Measurements from ENCODE around the gene LEFTY2. TPM values are rescaled to one million over a fixed set of nuclear protein-coding genes. Genes with fewer than 3 reads are reported as not detected.

The LEFTY2 gene
- polyA plus RNA-seq, 3 donors = not detected

DNA sequence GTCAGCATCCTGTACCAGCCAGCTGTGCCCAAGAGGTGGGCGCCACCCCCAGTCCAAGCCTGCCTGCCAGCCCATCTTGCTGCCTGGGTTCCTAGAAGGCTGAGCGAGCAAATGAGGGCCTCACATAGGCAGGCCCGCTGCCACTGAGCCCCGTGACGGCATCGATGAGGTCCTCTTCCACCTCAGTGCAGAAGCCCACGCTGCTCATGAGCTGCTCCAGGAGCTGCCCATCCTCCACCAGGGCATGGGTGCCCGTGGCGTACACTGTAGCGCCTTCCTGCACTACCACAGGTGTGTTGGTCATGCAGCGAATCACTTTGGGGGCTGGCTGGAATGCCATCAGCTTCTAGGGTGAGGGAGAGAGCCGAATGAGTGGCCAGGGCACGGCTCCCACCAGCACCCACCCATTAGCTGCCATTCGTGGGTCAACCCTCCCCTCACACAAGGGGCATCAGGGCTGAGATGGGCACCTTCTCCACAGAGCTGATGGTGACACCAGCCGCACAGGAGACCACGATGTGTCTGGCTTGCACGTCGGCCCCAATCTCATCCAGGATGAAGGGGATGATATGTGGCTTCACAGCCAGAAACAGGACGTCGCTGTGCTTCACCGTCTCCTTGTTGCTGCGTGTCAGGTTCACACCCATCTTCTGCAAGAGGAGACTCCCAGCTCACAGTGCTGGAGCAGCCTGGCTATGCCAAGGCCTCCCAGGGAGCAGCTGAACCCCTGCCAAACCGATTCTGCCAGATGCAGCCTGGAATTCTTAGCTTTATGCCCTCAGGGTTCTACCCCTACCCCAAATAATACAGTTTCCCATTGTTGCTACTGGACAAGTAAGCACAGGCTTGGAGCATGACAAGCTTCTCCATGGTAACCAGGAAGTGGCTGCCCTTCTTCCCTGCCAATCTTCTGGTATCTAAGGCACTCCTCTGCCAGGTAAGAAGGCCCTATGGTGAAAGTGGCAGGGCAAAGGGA lies 19.0 kb downstream of the LEFTY2 start:
- no peak overlapping the region for H3K4me2 ChIP-seq (replicated peaks; ENCODE audit: extremely low read depth, low read length, poor library complexity, severe bottlenecking)
- no peak overlapping the region for H3K9ac ChIP-seq (ENCODE audit: insufficient read depth, low read length, poor library complexity, severe bottlenecking)
- H3K36me3 ChIP-seq (replicated peaks in 1 of 2; ENCODE audit: control insufficient read depth in 1 of 2, insufficient read depth in 2 of 2, low read length in 2 of 2) = peaks cover 32 to 55% of the 10 kb centered on the region in 2 donors
- H3K9me3 ChIP-seq (replicated peaks in 1 of 2; ENCODE audit: control insufficient read depth in 1 of 2, insufficient read depth in 1 of 2, low read length in 2 of 2) = no peaks in the 10 kb centered on the region
- no peak overlapping the region for H2AFZ ChIP-seq (ENCODE audit: insufficient read depth, low read depth, low read length, poor library complexity, severe bottlenecking)
- Mint-ChIP-seq H3K27me3 (ENCODE audit: low read depth in 3 of 3) (peaks cover 0 to under 1% (median 0%) of the 10 kb centered on the region in 3 donors), H3K27ac (peak overlapping the region in 3 of 7 donors; percentile 82 to 96 (median 93)), H3K4me1 (peaks cover 38% of the 10 kb centered on the region), H3K4me3 (no peak overlapping the region), H3K9me3 (peaks cover 0 to 1% (median 0%) of the 10 kb centered on the region in 7 donors), H3K36me3 (peaks cover 29 to 49% of the 10 kb centered on the region in 2 donors)
- peaks cover 18% of the 10 kb centered on the region for H3K79me2 ChIP-seq (ENCODE audit: insufficient read depth, low read length)
- TF ChIP-seq, protein P1, sequence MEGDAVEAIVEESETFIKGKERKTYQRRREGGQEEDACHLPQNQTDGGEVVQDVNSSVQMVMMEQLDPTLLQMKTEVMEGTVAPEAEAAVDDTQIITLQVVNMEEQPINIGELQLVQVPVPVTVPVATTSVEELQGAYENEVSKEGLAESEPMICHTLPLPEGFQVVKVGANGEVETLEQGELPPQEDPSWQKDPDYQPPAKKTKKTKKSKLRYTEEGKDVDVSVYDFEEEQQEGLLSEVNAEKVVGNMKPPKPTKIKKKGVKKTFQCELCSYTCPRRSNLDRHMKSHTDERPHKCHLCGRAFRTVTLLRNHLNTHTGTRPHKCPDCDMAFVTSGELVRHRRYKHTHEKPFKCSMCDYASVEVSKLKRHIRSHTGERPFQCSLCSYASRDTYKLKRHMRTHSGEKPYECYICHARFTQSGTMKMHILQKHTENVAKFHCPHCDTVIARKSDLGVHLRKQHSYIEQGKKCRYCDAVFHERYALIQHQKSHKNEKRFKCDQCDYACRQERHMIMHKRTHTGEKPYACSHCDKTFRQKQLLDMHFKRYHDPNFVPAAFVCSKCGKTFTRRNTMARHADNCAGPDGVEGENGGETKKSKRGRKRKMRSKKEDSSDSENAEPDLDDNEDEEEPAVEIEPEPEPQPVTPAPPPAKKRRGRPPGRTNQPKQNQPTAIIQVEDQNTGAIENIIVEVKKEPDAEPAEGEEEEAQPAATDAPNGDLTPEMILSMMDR (IDR thresholded peaks at IDR 0.05) = no peak
- H3K27me3 ChIP-seq (ENCODE audit: control insufficient read depth in 2 of 2, insufficient read depth in 2 of 2, low read length in 2 of 2) = no peaks in the 10 kb centered on the region
- 95% methylated on average over 16 of the region's 23 CpGs for WGBS (ENCODE audit: insufficient coverage)
- intact Hi-C loops (cut with micrococcal nuclease) = no loop called here
- no peaks in the 10 kb centered on the region for H4K20me1 ChIP-seq (ENCODE audit: insufficient read depth, low read length)
- H3K27ac ChIP-seq (ENCODE audit: low read depth in 1 of 2, low read length in 2 of 2) = peak overlapping the region in 1 of 2 donors; percentile 98
- H3K4me1 ChIP-seq (ENCODE audit: control insufficient read depth in 1 of 2, insufficient read depth in 2 of 2, low read length in 2 of 2) = peaks cover 14 to 44% of the 10 kb centered on the region in 2 donors
- no peak overlapping the region for H3K4me3 ChIP-seq (replicated peaks in 1 of 3; ENCODE audit: low read depth in 2 of 3, low read length in 3 of 3)
- no peak for DNase-seq

DNA sequence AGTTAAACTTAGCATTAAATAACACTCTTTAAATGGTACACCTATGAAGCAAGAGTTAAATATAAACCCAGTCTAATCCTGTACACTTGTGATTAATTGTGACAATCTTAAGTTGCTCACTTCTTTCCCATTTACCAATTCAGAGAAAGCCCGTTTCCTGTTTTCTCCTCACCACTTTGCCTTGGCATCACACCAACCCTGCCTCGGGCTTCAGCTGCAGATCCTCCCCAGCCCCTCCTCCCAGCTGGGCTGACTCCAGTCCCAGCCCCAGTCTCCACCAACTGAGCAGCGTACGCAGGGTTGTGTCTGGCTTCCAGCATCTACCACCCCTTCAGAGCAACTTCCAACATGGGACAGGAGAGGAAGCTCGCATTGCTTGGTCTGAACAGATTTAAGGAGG lies 21.1 kb downstream of the LEFTY2 start:
- H3K36me3 ChIP-seq (replicated peaks in 1 of 2; ENCODE audit: control insufficient read depth in 1 of 2, insufficient read depth in 2 of 2, low read length in 2 of 2) = peaks cover 47 to 74% of the 10 kb centered on the region in 2 donors
- Mint-ChIP-seq H3K36me3 (peaks cover 46 to 69% of the 10 kb centered on the region in 2 donors), H3K27ac (peak overlapping the region in 6 of 7 donors; percentile 54 to 76 (median 68)), H3K4me1 (peaks cover 32% of the 10 kb centered on the region), H3K9me3 (peaks cover 0 to 1% (median 0%) of the 10 kb centered on the region in 7 donors), H3K27me3 (ENCODE audit: low read depth in 3 of 3) (peaks cover 0 to 2% (median 1%) of the 10 kb centered on the region in 3 donors), H3K4me3 (no peak overlapping the region)
- H3K9ac ChIP-seq (ENCODE audit: insufficient read depth, low read length, poor library complexity, severe bottlenecking) = no peak overlapping the region
- H3K79me2 ChIP-seq (ENCODE audit: insufficient read depth, low read length) = peaks cover 18% of the 10 kb centered on the region
- 0% methylated on average over 2 of the region's 5 CpGs for WGBS (ENCODE audit: insufficient coverage)
- H3K4me1 ChIP-seq (ENCODE audit: control insufficient read depth in 1 of 2, insufficient read depth in 2 of 2, low read length in 2 of 2) = peaks cover 14 to 43% of the 10 kb centered on the region in 2 donors
- no peak overlapping the region for H3K4me3 ChIP-seq (replicated peaks in 1 of 3; ENCODE audit: low read depth in 2 of 3, low read length in 3 of 3)
- no peak for DNase-seq
- TF ChIP-seq, protein P1 (IDR thresholded peaks at IDR 0.05) = no peak
- intact Hi-C loops (cut with micrococcal nuclease) = loop anchor here in 1 of 2 donors (10.0 kb wide), 1 partner anchor 135 kb away; no protein-coding TSS in a partner anchor
- H3K27me3 ChIP-seq (ENCODE audit: control insufficient read depth in 2 of 2, insufficient read depth in 2 of 2, low read length in 2 of 2) = no peaks in the 10 kb centered on the region
- no peak overlapping the region for H3K4me2 ChIP-seq (replicated peaks; ENCODE audit: extremely low read depth, low read length, poor library complexity, severe bottlenecking)
- H3K9me3 ChIP-seq (replicated peaks in 1 of 2; ENCODE audit: control insufficient read depth in 1 of 2, insufficient read depth in 1 of 2, low read length in 2 of 2) = no peaks in the 10 kb centered on the region
- peak overlapping the region in 1 of 2 donors; percentile 25 for H3K27ac ChIP-seq (ENCODE audit: low read depth in 1 of 2, low read length in 2 of 2)
- H2AFZ ChIP-seq (ENCODE audit: insufficient read depth, low read depth, low read length, poor library complexity, severe bottlenecking) = no peak overlapping the region
- no peaks in the 10 kb centered on the region for H4K20me1 ChIP-seq (ENCODE audit: insufficient read depth, low read length)

Data from CD14-positive monocyte (primary cell).